T-helper 2 cell treated with Interferon-gamma antibody and Interleukin-4, amounts not matched to agents 5 μg/mL and 100 μg/mL, for 36 hours (primary cell): Measurements from ENCODE around the gene NEXN.
A peak's percentile ranks its signal among the peaks of the same experiment; 100 is the strongest.
"Not testable (repeated sequence)": the region's sequence is repeated elsewhere in the genome, so short reads cannot be mapped to it uniquely, and the experiment has no call there.

Experiments
- DNase-seq: peaks from one replicate; pipeline ENCODE4 v3.0.0; 2021; ENCODE audit warnings: low spot score
- H3K27ac Mint-ChIP-seq: one replicate; pipeline ENCODE4 v1.8.0; 2021; ENCODE audit warnings: mild to moderate bottlenecking, mixed read lengths
- H3K27me3 Mint-ChIP-seq: one replicate; pipeline ENCODE4 v1.8.0; 2021; ENCODE audit warnings: low read depth, mixed read lengths
- H3K36me3 Mint-ChIP-seq: one replicate; pipeline ENCODE4 v1.8.0; 2021; ENCODE audit warnings: low read depth, mixed read lengths
- H3K4me1 Mint-ChIP-seq: one replicate; pipeline ENCODE4 v1.8.0; 2021; ENCODE audit warnings: low read depth, mixed read lengths
- H3K4me3 Mint-ChIP-seq: one replicate; pipeline ENCODE4 v1.8.0; 2022; ENCODE audit warnings: mild to moderate bottlenecking, moderate library complexity, mixed read lengths
- H3K9me3 Mint-ChIP-seq: one replicate; pipeline ENCODE4 v1.8.0; 2021; ENCODE audit warnings: mixed read lengths

Gene NEXN

DNA sequence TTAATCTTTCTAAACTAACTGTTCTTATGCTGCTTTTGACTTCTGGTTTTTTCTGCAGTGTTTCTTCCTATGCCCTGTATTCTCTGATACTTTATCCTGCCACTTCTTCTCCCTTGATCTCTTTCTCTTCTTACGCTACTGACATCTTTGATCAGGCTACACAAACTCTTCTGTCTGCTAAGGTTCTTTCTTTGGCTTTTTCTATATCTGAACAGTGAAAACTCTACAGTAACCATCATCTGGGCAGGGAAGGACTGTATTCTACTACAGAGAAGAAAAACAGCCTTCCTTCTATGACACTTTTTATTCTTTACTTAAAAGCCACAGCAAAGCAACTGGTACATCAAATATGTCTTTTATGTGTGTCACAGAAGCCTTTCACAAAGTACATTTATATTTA is 7.4 kb upstream of the NEXN start:
- no peaks in the 10 kb centered on the region for H3K27me3 Mint-ChIP-seq
- H3K4me3 Mint-ChIP-seq, result no peak overlapping the region
- no peak for DNase-seq
- H3K9me3 Mint-ChIP-seq, result no peaks in the 10 kb centered on the region
- H3K36me3 Mint-ChIP-seq, result peaks cover 4% of the 10 kb centered on the region
- H3K4me1 Mint-ChIP-seq, result no peaks in the 10 kb centered on the region
- H3K27ac Mint-ChIP-seq, result no peak overlapping the region

DNA sequence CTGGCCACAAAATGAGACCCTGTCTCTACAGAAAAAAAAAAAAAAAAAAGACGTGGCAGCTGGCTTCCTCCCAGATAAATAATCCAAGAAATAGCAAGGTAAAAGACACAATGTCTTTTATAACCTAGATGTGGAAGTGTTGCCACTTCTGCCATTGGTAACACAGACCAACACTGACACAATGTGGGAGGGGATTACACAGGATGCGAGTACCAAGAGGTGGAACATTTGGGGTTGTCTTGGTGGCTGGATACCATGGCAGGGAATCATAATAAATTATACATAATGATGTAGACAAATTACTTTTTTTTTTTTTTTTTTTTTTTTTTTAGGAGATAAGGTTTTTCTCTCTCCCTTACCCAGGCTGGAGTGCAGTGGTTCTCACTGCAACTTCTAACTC is 6.0 kb upstream of the NEXN start:
- no peaks in the 10 kb centered on the region for H3K4me1 Mint-ChIP-seq
- DNase-seq, result no peak
- peaks cover 7% of the 10 kb centered on the region for H3K27me3 Mint-ChIP-seq
- no peak overlapping the region for H3K27ac Mint-ChIP-seq
- no peak overlapping the region for H3K4me3 Mint-ChIP-seq
- H3K9me3 Mint-ChIP-seq, result no peaks in the 10 kb centered on the region
- H3K36me3 Mint-ChIP-seq, result peaks cover 4% of the 10 kb centered on the region

DNA sequence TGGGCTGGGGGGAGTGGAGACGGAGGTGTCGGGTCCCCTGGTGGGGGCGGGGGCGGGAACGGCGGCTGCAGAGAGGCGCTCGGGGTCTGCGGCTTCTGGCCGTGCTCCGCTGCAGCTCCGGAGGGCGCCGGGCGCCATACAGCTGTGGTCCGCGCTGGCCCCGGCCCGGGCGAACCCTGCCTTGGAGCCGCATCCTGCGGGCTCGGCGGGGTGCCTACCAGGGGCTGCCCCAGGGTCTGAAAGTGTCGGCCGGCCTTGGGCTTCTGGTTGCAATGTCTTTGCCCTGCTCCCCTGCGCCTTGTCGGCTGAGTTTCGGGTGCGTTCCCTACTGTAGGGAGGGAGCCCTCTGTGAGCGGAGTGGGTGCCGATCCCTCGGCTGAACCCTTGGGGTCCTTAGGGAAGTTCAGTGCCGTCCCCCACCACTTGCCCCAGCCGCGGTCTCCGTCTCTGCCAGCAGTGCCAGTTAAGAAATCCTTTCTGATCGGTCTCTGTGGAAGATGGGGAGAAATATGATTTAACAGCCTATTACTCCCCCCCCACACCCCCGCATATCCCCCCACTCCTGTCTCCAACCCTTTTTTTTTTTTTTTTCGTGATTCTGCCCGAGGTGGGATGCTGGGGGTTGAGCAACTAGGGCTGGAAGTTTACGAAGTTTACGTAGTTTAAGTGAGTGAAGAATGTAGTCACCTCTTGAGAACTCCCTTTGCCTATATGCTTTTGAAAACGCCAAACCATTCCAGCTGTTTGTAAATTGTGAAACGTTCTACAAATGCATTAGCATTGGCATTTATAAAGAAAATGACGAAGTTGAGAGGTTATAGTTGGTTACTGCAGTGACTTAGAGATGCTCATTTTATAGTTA is 588 bp downstream of the NEXN start:
- H3K27me3 Mint-ChIP-seq, result peaks cover 31% of the 10 kb centered on the region
- peak overlapping the region; percentile 60 for H3K4me3 Mint-ChIP-seq
- DNase-seq, result no peak
- H3K9me3 Mint-ChIP-seq, result no peaks in the 10 kb centered on the region
- H3K4me1 Mint-ChIP-seq, result peaks cover 6% of the 10 kb centered on the region
- no peak overlapping the region for H3K27ac Mint-ChIP-seq
- peaks cover 5% of the 10 kb centered on the region for H3K36me3 Mint-ChIP-seq

DNA sequence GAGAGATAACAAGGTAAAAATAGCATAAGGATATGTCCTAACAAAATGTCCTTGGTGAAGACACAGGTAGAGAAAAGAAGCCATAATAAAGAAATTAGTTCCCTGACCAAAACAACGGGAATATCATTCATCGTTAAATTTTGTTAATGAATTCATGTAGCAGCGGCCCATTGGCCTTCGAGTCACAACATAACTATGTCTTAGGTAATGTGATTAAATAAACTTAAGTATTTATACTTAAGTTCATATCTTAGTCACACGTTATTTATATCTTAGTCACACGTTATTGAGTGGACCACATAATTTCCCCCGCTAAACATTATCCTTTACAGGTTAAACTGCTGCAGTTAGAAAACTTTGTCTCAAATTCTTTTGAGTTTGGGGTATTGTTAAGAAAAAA is 1.2 kb downstream of the NEXN start:
- Mint-ChIP-seq H3K4me3 (peak overlapping the region; percentile 57), H3K36me3 (peaks cover 3% of the 10 kb centered on the region), H3K27ac (no peak overlapping the region), H3K4me1 (peaks cover 6% of the 10 kb centered on the region), H3K9me3 (no peaks in the 10 kb centered on the region), H3K27me3 (peaks cover 31% of the 10 kb centered on the region)
- DNase-seq, result no peak

DNA sequence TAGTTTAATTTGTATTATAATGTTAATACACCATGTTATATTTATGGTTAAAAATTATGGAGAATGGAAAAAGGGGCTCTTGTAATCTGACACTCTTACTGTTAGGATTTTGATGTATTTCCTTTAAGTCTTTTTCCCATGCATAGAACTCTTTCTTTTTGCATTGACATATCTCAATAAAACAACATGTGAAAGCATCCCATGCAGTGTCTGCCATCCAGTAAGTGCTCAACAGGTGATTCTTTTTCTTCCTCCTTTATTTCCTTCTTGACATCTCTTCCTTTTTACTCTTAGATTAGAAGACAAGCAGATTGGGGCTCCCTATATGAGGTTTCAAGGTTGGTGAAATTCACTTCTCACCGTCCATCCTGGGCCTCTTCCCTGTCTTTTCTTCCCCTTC is 2.8 kb downstream of the NEXN start:
- peaks cover 3% of the 10 kb centered on the region for H3K36me3 Mint-ChIP-seq
- DNase-seq, result no peak
- peaks cover 6% of the 10 kb centered on the region for H3K4me1 Mint-ChIP-seq
- no peak overlapping the region for H3K4me3 Mint-ChIP-seq
- no peak overlapping the region for H3K27ac Mint-ChIP-seq
- H3K27me3 Mint-ChIP-seq, result peaks cover 31% of the 10 kb centered on the region
- H3K9me3 Mint-ChIP-seq, result no peaks in the 10 kb centered on the region

DNA sequence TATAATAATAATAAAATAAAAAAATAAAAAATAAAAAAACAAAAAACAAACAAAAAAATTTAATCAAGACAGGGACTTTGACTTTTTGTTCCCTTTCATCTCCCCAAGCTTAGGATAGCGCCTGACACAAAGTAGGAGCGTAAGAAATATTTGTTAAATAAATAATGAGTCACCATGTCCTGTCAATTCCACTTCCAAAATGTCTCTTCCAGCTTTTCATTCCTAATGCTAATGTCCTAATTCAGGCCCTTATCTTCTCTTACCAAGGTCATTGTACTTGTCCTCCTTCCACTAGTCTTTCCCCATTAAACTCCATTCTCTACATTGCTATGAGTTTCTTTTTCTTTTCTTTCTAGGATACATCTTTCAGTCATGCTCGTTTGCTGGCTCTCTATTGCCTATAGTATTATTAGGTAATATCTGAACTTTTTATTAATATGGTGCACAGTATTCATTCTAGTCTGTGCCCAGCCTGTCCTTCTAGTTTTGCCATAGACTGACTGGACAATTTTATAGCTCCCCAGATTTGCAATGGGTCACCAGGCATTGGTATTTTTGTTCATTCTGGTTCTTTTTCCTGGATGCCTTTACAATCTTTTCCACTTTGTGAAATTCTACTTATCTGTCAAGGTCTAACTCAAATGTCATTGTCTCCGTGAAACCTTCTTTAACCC is 11.4 kb downstream of the NEXN start:
- no peaks in the 10 kb centered on the region for H3K4me1 Mint-ChIP-seq
- H3K36me3 Mint-ChIP-seq, result no peaks in the 10 kb centered on the region
- peaks cover 18% of the 10 kb centered on the region for H3K27me3 Mint-ChIP-seq
- no peaks in the 10 kb centered on the region for H3K9me3 Mint-ChIP-seq
- no peak overlapping the region for H3K4me3 Mint-ChIP-seq
- H3K27ac Mint-ChIP-seq, result no peak overlapping the region
- no peak for DNase-seq

DNA sequence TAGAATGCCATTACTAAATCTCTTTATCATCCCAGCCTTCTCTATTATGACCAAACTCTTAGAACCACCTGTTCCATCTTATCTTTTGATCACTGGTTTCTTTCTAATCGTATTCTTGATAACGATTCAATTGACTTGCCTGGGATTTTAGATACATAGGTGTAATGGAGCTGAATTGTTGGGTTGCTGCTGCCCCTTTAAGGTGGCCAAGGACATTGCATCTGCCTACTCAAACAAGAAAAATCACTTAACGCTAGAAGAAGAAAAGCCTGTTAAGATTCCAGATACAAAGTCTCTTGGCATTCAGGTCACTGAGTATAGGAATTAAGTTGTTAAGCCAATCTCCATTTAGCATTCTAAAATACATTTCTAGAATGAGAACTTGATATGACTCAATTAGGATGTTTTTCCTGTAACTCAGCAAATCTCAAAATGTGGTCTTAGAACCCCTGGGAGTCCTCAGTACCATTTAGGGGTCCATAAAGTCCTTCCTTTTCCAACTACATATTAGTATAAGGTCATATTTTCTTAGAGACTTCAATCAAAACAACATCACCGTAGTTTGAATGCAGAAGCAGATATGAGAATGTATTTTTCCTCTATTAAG is 12.4 kb downstream of the NEXN start:
- Mint-ChIP-seq H3K36me3 (no peaks in the 10 kb centered on the region), H3K27ac (no peak overlapping the region), H3K9me3 (no peaks in the 10 kb centered on the region), H3K4me3 (no peak overlapping the region), H3K4me1 (no peaks in the 10 kb centered on the region), H3K27me3 (peaks cover 19% of the 10 kb centered on the region)
- DNase-seq, result no peak

DNA sequence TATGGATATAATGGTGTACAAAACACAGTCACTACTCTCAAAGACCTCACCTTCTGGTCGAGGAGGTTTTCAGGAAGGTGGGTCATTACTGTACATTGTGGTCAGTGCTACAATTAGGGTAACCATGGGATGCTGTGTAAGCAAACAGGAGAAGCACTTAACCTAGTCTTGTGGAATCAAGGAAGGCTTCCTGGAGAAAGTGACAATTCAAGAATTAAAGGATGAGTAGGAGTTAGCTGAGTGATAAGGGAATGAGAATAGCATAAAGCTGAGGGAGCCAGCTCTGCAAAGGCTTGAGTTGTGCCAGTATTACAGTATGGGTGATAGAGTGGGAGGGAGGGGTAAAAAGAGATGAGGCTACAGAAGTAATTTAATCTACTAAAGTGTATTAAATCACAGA is 17.2 kb downstream of the NEXN start:
- Mint-ChIP-seq H3K4me3 (no peak overlapping the region), H3K27ac (no peak overlapping the region), H3K27me3 (peaks cover 26% of the 10 kb centered on the region), H3K9me3 (no peaks in the 10 kb centered on the region), H3K36me3 (no peaks in the 10 kb centered on the region), H3K4me1 (no peaks in the 10 kb centered on the region)
- no peak for DNase-seq

DNA sequence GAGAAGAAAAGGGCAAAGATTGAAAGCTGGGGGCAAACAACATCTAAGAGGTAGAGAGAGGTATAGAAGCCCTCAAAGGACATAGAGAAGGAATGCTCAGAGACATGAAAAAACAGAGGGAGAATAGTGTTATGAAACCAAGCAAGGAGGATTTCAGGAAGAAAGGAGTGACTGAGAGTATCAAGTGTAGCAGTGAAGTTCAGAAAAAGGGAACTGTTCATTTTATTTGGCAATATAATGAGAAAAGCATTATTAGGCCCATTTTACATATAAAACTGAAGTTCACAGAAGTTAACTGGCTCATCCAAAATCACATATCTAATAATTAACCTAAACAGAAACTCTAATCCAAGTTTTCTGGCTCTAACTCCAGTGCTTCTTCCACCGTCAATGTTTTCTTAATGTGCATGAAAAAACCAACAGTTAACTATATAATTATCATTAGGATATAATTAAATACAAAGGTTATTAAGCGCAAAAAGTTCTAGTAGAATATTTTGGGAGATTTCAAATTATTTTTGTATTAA is 17.7 kb downstream of the NEXN start:
- H3K4me1 Mint-ChIP-seq, result no peaks in the 10 kb centered on the region
- DNase-seq, result no peak
- peaks cover 24% of the 10 kb centered on the region for H3K27me3 Mint-ChIP-seq
- no peaks in the 10 kb centered on the region for H3K36me3 Mint-ChIP-seq
- no peak overlapping the region for H3K4me3 Mint-ChIP-seq
- no peaks in the 10 kb centered on the region for H3K9me3 Mint-ChIP-seq
- no peak overlapping the region for H3K27ac Mint-ChIP-seq

DNA sequence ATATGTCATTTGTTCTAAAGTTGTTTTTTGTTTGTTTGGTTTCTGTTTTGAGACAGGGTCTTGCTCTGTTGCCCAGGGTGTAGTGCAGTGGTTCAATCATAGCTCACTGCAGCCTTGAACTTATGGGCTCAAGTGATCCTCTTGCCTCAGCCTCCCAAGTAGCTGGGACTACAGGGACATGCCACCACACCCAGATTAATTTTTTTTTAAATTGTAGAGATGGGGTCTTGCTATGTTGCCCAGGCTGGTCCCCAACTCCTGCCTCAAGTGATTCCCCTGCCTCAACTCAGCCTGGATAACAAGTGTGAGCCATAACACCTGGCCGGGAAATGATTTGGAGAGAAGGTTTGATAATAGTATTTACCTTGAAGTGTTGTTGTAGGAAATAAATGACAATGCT is 18.2 kb downstream of the NEXN start:
- H3K4me3 Mint-ChIP-seq, result no peak overlapping the region

DNA sequence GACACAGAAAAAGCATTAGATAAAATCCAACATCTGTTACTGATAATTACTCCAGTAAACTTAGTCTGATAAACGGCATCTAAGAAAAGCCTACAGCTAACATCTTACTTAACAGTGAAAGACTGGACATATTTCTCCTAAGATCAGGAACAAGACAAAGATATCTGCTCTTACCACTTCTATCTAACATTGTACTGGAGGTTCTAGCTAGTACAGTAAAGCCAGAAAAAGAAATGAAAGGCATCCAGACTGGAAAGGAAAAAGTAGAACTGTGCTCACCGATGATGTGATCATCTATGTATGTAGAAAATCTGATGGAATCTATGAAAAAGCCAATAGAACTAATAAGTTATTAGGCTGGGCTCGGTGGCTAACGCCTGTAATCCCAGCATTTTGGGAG is 21.7 kb downstream of the NEXN start:
- Mint-ChIP-seq H3K4me1 (no peaks in the 10 kb centered on the region), H3K4me3 (no peak overlapping the region), H3K9me3 (no peaks in the 10 kb centered on the region), H3K27ac (no peak overlapping the region), H3K27me3 (peaks cover 15% of the 10 kb centered on the region), H3K36me3 (no peaks in the 10 kb centered on the region)
- no peak for DNase-seq

More for the DNA sequence above, 18.2 kb downstream of the NEXN start:
- DNase-seq, result no peak
- no peak overlapping the region for H3K27ac Mint-ChIP-seq
- peaks cover 21% of the 10 kb centered on the region for H3K27me3 Mint-ChIP-seq
- H3K36me3 Mint-ChIP-seq, result no peaks in the 10 kb centered on the region
- H3K4me1 Mint-ChIP-seq, result no peaks in the 10 kb centered on the region
- no peaks in the 10 kb centered on the region for H3K9me3 Mint-ChIP-seq

DNA sequence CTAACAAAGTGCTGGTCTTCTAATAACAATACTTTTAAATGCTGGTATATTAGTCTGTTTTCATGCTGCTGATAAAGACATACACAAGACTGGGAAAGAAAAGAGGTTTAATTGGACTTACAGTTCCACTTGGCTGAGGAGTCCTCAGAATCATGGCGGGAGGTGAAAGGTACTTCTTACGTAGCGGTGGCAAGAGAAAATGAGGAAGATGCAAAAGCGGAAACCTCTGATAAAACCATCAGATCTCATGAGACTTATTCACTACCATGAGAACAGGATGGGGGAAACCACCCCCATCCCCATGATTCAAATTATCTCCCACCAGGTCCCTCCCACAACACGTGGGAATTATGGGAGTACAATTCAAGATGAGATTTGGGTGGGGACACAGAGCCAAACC is 30.5 kb downstream of the NEXN start:
- H3K4me1 Mint-ChIP-seq, H3K9me3 Mint-ChIP-seq, H3K27ac Mint-ChIP-seq, DNase-seq, H3K4me3 Mint-ChIP-seq, H3K36me3 Mint-ChIP-seq: not testable (repeated sequence)
- peaks cover 12% of the 10 kb centered on the region for H3K27me3 Mint-ChIP-seq

DNA sequence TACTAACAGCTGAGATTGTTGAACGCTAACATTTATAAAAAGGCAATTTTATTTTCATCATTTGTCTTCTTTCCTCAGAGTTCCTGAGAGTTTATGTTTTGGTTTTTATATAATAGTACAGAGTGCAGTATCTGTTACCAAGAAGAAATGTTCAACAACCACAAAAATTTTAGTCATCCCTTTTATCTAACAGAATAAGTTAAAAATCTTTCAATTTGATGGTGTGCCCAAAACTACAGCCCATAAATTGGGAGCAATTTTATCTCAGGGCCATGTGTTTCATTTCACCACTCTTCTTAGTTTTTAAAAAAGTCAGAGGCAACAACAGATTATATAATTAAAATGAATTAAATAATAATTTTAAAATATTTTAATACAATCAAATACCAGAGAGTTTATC is 37.1 kb downstream of the NEXN start:
- DNase-seq, result no peak
- H3K27me3 Mint-ChIP-seq, result peaks cover 6% of the 10 kb centered on the region
- no peak overlapping the region for H3K27ac Mint-ChIP-seq
- no peak overlapping the region for H3K4me3 Mint-ChIP-seq
- H3K4me1 Mint-ChIP-seq, result peaks cover 11% of the 10 kb centered on the region
- H3K36me3 Mint-ChIP-seq, result no peaks in the 10 kb centered on the region
- no peaks in the 10 kb centered on the region for H3K9me3 Mint-ChIP-seq

DNA sequence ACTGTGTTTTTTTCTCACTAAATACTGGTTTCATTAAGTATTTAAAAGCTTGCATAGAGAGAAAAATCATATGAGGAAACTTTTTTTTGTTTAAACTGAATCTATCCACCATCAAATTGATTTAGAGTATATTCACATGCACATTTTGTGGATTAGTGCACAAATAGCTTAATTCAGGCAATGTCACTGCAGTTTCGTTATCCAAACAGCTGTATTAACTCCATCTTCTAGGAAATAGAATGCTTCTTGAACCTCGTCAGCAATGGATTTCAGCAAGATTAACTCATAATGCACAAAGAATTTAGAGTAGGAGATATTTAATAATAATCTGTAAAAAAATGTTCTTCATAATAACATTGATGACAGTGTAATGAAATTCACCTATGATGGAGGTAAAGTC is 37.5 kb downstream of the NEXN start:
- Mint-ChIP-seq H3K4me1 (peaks cover 9% of the 10 kb centered on the region), H3K27ac (no peak overlapping the region), H3K27me3 (peaks cover 2% of the 10 kb centered on the region), H3K4me3 (peak overlapping the region; percentile 77), H3K9me3 (no peaks in the 10 kb centered on the region), H3K36me3 (no peaks in the 10 kb centered on the region)
- no peak for DNase-seq
